ENCODE results near the gene TOLLIP.
"Not testable (repeated sequence)": the region's sequence is repeated elsewhere in the genome, so short reads cannot be mapped to it uniquely, and the experiment has no call there.

The TOLLIP gene

DNA sequence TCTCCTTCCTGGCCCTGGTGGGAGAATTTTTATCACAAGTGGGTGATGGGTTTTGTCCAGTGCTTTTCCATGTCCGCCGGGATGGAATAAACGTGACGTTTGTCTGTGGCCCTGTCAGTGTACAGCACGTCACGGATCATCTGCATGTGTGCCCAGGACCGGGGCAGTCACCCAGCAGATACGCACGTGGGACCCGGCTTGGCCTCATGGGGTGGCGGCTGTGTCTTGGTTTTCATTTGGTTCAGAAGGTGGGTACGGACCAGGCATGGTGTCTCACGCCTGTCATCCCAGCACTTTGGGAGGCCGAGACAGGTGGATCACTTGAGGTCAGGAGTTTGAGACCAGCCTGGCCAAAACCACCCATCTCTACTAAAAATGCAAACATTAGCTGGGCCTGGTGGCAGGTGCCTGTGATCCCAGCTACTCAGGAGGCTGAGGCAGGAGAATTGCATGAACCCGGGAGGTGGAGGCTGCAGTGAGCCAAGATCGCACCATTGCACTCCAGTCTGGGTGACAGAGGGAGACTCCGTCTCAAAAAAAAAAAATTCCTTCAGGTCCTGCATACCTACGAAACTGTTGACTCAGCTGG lies 38.1 kb upstream of the TOLLIP start:
- not testable (repeated sequence) for H3K27ac Mint-ChIP-seq, H3K4me3 Mint-ChIP-seq, H3K9me3 Mint-ChIP-seq, H3K27me3 Mint-ChIP-seq, H3K4me1 Mint-ChIP-seq, H3K36me3 Mint-ChIP-seq, ATAC-seq

DNA sequence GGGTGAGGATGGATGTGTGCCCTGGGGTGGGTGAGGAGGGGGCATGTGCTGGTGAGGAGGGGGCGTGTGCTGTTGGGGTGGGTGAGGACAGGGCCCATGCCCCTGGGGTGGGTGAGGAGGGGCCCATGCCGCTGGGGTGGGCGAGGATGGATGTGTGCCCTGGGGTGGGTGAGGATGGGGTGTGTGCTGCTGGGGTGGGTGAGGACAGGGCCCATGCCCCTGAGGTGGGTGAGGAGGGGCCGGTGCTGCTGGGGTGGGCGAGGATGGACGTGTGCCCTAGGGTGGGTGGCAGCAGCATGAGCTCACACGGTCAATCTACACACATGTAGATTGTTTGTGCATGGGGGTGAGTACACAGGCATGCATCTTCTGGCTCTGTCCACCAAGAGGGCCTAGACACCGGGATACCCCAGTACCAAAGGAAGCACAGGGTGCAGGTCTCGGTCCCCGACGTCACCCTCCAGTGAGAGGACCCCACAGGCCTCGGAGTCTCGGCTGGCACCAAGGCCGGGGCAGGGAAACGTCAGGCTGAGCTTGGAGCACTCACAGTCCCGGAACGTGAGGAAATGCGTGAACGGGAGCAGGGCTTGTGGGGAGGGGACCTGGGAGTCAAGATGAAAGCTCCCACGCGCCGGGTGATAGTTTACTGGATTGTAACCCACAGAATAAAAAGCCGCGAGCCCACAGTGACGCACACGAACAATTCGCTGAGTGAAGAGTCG lies 37.4 kb upstream of the TOLLIP start:
- no peak overlapping the region for H3K4me3 Mint-ChIP-seq
- no peaks in the 10 kb centered on the region for H3K4me1 Mint-ChIP-seq
- no peaks in the 10 kb centered on the region for H3K9me3 Mint-ChIP-seq
- H3K27ac Mint-ChIP-seq = no peak overlapping the region
- no peaks in the 10 kb centered on the region for H3K36me3 Mint-ChIP-seq
- H3K27me3 Mint-ChIP-seq = no peaks in the 10 kb centered on the region
- ATAC-seq = peak; percentile 58

DNA sequence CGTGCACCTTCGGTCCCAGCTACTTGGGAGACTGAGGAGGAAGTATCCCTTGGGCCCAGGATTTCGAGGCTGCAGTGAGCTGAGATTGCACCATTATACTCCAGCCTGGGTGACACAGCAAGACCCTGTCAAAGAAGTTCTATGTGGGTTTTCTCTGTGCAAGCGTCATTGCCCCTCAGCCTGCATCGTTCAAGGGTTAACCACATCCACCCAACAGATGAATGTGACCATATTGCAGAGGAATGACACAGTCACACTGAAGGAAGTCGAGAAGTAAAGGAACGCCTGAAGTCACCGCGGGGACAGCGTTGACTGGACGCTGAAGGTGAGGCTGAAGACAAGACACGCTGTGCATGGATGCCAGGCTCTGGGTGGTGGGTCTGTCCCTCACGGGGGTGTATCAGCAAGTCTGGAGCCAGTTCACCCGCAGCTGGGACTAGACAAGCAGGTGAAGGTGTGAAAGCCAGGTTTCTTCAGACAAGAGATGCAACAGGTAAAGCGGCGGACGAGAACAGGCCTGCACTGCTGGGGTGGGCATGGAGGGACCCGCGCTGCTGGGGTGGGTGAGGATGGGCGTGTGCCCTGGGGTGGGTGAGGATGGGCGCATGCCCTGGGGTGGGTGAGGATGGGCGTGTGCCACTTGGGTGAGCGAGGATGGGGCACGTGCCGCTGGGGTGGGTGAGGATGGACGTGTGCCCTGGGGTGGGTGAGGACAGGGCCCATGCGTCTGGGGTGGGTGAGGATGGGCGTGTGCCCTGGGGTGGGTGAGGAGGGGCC lies 36.5 kb upstream of the TOLLIP start:
- no peak overlapping the region for H3K27ac Mint-ChIP-seq
- H3K36me3 Mint-ChIP-seq = no peaks in the 10 kb centered on the region
- H3K4me3 Mint-ChIP-seq = no peak overlapping the region
- H3K27me3 Mint-ChIP-seq = no peaks in the 10 kb centered on the region
- H3K9me3 Mint-ChIP-seq = no peaks in the 10 kb centered on the region
- ATAC-seq = peak; percentile 56
- no peaks in the 10 kb centered on the region for H3K4me1 Mint-ChIP-seq

DNA sequence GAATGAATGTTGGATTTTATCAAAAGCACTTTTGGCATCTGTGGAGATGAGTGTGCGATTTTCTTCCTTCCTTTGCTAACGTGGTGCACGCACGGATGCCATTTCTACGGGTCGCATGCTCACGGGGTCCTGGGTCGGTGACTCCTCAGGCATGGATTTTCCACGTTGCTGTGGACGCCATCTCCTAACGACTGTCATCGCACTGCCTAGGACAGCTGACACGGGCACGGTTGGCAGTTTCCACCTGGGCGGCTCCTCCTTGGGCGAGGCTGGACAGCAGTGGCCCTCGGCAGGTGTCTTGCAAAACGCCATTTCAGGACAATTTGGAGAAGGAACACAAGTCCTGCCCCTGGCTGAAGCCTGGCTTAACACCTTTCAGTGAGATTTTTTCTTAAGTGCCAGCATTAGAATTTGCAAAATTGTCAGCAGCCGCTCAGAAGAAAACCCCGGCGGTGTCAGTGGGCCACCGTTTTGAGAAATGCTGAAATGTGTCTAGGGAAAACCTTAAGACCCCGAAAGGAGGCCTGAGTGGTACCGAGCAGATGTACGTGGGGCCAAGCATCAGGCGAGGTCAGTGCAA lies 34.7 kb upstream of the TOLLIP start:
- Mint-ChIP-seq H3K27me3 (no peaks in the 10 kb centered on the region), H3K4me1 (no peaks in the 10 kb centered on the region), H3K27ac (no peak overlapping the region), H3K36me3 (no peaks in the 10 kb centered on the region), H3K4me3 (no peak overlapping the region), H3K9me3 (no peaks in the 10 kb centered on the region)
- ATAC-seq = no peak

DNA sequence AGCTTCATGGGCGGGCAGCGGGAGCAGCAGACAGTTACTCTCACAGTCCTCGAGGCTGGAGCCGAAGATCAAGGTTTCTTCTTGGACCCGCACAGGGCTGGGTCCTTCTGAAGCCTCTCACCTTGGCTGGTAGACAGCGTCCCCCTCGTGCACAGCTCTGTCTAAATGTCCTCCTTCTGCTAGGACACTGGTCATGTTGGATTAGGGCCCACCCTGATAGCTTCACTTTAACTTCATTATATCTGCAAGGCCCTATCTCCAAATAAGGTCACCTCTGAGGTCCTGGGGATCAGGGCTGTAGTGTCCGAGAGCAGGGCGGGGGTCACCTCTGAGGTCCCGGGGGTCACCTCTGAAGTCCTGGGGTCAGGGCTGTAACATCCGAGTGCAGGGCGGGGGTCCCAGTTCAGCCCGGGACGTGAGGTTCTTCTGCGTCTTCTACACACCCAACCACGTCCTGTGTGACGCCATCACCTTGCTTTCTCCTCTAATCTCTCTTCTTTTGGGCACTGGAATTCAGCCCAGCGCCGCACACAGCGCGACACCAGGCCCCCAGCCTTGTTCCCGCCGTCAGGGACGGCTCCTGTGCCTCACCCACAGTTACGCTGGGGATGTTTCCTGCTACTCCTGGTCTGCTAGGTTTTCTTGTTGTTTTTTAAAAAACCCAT lies 34.1 kb upstream of the TOLLIP start:
- Mint-ChIP-seq H3K27ac (no peak overlapping the region), H3K36me3 (no peaks in the 10 kb centered on the region), H3K4me1 (no peaks in the 10 kb centered on the region), H3K4me3 (no peak overlapping the region), H3K9me3 (no peaks in the 10 kb centered on the region), H3K27me3 (no peaks in the 10 kb centered on the region)
- no peak for ATAC-seq

DNA sequence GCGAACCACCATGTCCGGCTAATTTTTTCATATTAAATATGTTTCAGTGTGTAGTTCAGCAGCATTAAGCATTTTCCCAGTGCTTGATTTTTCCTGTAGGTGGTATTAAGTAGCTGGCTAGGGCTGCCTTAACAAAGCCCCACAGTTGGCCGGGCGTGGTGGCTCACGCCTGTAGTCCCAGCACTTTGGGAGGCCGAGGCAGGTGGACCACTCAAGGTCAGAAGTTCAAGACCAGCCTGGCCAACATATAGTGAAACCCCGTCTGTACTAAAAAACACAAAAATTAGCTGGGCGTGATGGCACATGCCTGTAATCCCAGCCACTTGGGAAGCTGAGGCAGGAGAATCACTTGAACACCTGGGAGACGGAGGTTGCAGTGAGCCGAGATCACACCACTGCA lies 33.5 kb upstream of the TOLLIP start:
- ATAC-seq = no peak
- Mint-ChIP-seq H3K36me3 (peaks cover 5% of the 10 kb centered on the region), H3K27me3 (no peaks in the 10 kb centered on the region), H3K27ac (no peak overlapping the region), H3K4me3 (no peak overlapping the region), H3K9me3 (peaks cover 6% of the 10 kb centered on the region), H3K4me1 (peaks cover 5% of the 10 kb centered on the region)

DNA sequence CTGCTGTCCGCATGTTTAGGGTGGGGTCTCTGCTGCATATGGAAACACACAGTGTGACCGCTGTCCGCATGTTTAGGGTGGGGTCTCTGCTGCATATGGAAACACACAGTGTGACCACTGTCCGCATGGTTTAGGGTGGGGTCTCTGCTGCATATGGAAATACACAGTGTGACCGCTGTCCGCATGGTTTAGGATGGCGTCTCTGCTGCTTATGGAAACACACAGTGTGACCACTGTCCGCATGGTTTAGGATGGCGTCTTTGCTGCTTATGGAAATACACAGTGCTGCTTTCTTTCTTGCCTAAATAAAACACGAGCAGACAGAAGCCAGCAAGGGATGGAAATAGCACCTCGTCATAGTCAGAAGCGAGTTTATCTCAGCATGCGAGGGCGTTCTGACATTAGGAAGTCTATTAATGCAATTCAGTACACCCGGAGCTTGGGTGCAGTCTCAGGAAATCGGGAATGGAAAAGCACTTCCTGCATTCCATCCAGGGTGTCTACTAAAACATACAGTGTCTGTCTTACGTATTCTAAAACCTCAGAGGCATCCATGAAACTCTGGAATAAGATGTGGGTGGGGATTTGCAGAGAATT lies 32.6 kb upstream of the TOLLIP start:
- Mint-ChIP-seq H3K27ac (no peak overlapping the region), H3K9me3 (peaks cover 9% of the 10 kb centered on the region), H3K27me3 (no peaks in the 10 kb centered on the region), H3K4me1 (peaks cover 10% of the 10 kb centered on the region), H3K36me3 (peaks cover 10% of the 10 kb centered on the region), H3K4me3 (no peak overlapping the region)
- ATAC-seq = no peak

DNA sequence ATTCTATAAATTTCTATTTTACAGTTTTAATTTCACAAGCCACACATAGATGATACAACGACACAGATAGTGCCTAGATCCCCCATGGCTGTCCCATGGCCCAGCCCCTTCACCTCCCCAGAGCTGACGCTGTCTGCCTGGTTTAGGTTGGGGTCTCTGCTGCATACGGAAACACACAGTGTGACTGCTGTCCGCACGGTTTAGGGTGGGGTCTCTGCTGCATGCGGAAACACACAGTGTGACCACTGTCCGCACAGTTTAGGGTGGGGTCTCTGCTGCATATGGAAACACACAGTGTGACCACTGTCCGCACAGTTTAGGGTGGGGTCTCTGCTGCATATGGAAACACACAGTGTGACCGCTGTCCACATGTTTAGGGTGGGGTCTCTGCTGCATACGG lies 31.8 kb upstream of the TOLLIP start:
- H3K27ac Mint-ChIP-seq, H3K27me3 Mint-ChIP-seq, H3K4me3 Mint-ChIP-seq, H3K36me3 Mint-ChIP-seq, ATAC-seq, H3K9me3 Mint-ChIP-seq: not testable (repeated sequence)
- H3K4me1 Mint-ChIP-seq = peaks cover 10% of the 10 kb centered on the region

DNA sequence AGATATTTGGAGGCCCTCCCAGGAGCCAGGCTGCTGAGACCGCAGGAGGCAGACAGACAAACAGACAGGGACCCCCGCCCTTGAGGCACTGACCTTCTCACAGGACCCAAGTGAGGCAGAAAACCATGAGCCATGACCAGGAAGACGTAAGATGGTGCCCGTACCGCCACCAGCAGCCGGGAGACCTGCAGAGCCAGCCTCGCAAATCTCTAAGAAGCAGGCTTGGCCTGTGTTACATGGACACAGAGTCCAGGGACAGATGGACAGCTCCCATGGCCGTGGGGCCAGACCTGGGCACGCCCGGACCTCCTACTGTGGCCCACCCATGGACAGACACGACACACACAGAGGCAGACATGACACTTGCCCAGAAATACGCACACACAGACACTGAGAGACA lies 30.7 kb upstream of the TOLLIP start:
- no peak for ATAC-seq
- peaks cover 10% of the 10 kb centered on the region for H3K36me3 Mint-ChIP-seq
- no peak overlapping the region for H3K4me3 Mint-ChIP-seq
- H3K27me3 Mint-ChIP-seq = no peaks in the 10 kb centered on the region
- H3K27ac Mint-ChIP-seq = no peak overlapping the region
- peaks cover 9% of the 10 kb centered on the region for H3K9me3 Mint-ChIP-seq
- H3K4me1 Mint-ChIP-seq = peaks cover 17% of the 10 kb centered on the region

DNA sequence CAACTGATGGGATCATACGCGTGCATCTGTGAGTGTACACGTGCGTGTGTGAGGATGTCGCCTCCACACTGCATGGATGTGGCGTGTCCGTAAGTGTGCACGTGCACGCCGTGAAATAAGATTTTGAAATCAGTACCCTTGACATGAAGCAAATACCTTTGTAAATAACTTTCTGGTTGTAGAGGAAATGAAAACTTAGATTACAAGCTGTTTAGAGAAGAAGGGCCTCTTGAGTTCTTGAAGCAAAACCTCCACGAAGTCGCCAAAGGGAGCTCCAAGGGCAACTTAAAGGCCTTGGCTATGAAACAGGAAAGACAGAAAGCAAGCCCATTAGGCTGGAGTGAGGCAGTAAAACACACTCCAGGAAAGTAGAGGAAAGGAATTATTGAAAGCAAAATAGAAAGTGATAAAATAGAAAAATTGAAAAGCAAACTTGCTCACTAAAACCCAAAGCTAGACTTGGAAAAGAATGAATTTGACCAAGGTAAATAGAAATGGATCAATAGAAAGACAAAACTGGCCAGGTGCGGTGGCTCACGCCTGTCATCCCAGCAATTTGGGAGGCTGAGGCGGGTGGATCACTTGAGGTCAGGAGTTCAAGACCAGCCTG lies 29.7 kb upstream of the TOLLIP start:
- no peak for ATAC-seq
- Mint-ChIP-seq H3K27me3 (no peaks in the 10 kb centered on the region), H3K4me3 (no peak overlapping the region), H3K27ac (no peak overlapping the region), H3K36me3 (peaks cover 10% of the 10 kb centered on the region), H3K4me1 (peaks cover 18% of the 10 kb centered on the region), H3K9me3 (peaks cover 9% of the 10 kb centered on the region)

DNA sequence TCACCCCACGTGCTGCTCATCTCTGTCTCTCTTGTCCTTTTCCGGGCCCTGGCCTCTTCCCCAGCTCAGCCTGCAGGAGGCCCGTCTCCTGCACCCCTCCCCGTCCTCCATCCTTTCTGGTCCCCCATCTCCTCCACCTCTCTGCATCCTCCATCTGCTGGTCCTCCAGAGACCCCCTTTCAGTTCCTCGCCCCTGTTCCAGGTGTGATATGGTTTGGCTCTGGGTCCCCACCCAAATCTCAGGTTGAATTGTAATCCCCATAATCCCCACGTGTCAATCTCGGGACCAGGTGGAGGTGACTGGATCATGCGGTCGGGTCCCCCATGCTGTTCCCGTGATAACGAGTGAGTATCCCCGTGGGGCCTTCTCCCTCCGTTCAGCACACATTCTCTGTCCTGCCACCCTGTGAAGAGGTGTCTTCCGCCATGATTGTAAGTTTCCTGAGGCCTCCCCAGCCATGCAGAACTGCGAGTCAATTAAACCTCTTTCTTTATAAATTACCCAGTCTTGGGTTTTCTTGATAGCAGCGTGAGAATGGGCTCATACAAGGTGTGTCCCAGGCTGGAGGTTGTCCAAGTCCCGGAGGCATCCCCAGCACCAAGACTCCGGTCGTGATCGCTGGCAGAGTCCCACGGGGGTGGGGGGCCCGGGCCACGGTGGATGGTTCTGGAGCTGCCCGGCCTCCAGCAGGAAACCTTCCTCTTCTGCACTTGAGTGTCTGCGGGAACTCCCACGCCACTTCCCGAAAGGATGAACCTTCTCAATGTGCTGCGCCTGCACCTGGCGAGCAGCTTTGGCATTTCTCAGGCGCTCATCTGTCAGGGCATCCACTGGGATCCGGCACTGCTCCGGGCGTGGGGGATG lies 29.0 kb upstream of the TOLLIP start:
- no peak for ATAC-seq
- Mint-ChIP-seq H3K4me1 (peaks cover 18% of the 10 kb centered on the region), H3K9me3 (peaks cover 9% of the 10 kb centered on the region), H3K4me3 (peak overlapping the region; percentile 56), H3K36me3 (peaks cover 10% of the 10 kb centered on the region), H3K27me3 (no peaks in the 10 kb centered on the region), H3K27ac (peak overlapping the region; percentile 44)

DNA sequence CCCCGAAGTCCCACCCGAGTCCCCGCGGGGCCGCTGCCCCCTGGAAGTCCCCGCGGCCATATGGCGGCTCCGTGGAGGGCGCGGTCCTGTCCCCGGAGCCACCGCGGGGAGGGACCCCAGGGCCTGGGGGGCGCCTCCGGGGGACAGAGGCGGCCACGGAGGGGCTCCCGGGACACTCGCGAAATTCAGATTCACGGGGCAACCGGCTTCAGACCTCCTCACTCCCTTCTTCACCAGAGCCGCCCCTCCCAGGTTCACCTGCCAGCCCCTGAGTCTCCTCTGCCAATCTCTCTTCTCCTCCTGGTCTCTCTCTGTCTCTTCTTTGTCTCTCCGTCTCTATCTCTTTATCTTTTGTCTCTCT lies 28.2 kb upstream of the TOLLIP start:
- Mint-ChIP-seq H3K36me3 (peaks cover 10% of the 10 kb centered on the region), H3K4me3 (peak overlapping the region; percentile 56), H3K27me3 (no peaks in the 10 kb centered on the region), H3K9me3 (peaks cover 9% of the 10 kb centered on the region), H3K27ac (peak overlapping the region; percentile 44), H3K4me1 (peaks cover 18% of the 10 kb centered on the region)
- peak; percentile 53 for ATAC-seq

DNA sequence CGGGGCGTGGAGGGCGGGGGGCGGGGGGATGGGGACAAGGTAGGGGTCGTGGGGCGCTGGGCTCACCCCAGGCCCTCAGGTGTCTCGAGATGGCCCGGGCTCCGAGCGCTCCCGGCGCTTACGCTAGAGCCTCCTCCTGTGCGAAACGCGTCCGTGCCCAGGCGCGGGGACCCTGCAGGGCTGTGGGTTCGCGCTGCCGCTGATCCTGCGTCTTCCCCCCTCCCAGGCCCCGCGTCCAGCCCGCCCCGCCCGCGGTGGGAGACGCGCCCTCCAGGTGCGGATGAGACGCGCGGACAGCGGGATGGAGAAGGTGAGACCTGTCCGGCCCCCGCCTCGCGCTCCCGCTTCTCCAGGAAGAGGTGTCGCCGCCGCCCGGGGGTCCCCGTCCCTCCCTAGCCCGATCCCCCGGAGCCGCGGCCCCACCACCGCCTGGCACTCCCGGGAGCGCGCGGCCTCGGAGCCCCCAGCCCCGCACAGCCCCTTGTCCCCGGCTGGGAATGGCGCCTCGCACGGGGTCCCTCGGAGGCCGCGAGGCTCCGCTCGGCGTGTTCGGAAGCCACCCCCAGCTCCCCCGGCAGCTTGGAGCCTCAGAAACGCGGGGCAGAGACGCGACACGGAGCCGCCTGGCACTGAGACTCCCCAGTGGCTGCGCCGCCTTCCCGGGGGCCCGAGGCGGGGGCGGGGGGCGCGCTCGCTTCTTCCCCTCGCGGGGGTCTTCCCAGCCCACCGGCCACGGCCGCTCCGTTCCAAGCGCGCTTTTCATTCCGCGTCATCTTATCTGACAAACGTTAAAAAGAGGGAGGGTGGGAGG lies 27.6 kb upstream of the TOLLIP start:
- Mint-ChIP-seq H3K27ac (peak overlapping the region; percentile 44), H3K4me1 (peaks cover 18% of the 10 kb centered on the region), H3K4me3 (no peak overlapping the region), H3K9me3 (peaks cover 9% of the 10 kb centered on the region), H3K27me3 (no peaks in the 10 kb centered on the region), H3K36me3 (peaks cover 10% of the 10 kb centered on the region)
- ATAC-seq = peak; percentile 66

All from stimulated activated memory B cell treated with anti-CD40 and anti-IgM and Interleukin-4, amounts not matched to agents 10 μg/mL and 1 μg/mL and 100 μg/mL, for 72 hours (primary cell).